ENCODE results near the gene COPS6.

COPS6 gene

DNA sequence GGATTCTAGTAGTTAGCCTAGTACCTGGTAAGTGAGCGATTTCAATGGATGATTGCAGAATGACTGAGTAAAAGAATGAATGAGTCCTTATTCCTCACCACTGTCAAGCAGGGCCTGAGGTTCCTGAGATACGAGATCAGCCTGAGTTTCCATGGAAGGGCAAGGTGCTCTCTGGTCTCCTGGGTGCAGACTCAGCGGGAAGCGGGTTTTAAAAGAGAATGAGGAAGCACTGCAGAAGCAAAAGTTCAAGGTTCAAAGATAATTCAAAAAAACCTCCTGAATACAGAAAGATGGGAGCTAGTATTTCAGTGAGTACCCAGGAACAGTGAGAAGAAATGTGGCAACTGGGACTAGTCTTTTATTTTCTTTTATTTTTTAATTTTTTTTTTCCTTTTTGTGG is 11.6 kb upstream of the COPS6 start:
- H3K27ac ChIP-seq: no peak overlapping the region
- no peak overlapping the region for H3K4me3 ChIP-seq
- TF ChIP-seq, protein P1, sequence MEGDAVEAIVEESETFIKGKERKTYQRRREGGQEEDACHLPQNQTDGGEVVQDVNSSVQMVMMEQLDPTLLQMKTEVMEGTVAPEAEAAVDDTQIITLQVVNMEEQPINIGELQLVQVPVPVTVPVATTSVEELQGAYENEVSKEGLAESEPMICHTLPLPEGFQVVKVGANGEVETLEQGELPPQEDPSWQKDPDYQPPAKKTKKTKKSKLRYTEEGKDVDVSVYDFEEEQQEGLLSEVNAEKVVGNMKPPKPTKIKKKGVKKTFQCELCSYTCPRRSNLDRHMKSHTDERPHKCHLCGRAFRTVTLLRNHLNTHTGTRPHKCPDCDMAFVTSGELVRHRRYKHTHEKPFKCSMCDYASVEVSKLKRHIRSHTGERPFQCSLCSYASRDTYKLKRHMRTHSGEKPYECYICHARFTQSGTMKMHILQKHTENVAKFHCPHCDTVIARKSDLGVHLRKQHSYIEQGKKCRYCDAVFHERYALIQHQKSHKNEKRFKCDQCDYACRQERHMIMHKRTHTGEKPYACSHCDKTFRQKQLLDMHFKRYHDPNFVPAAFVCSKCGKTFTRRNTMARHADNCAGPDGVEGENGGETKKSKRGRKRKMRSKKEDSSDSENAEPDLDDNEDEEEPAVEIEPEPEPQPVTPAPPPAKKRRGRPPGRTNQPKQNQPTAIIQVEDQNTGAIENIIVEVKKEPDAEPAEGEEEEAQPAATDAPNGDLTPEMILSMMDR (IDR thresholded peaks at IDR 0.05): no peak
- DNase-seq (ENCODE audit: low spot score): no peak

DNA sequence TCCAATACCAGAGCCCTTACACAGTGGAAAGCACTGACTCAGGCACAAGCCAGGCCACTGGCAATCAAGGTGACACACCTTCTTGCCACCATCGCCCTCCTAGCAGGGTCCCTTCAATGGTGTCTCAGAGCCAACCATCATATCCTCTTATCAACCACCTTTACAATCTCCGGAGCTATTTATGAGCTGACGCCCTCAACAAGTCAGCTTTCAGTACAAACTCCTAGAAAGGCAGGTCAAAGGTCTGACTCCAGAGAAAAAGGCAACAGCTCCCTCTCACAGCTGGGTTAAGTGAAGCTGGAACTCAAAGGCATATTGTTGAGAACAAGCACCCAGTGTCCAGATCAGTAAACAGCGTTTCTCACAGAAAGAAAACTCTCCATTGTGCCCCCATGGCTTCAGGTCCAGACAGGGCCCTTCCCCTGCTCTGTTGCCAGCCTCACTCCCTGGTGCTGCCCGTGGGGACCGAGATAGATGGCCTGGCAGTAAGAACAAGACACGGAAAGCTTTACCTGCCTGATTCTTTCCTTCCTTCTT is 9.7 kb upstream of the COPS6 start:
- Histone ChIP-seq H3K4me3 (no peak overlapping the region), H3K27ac (no peak overlapping the region)
- TF ChIP-seq, protein P1 (IDR thresholded peaks at IDR 0.05): no peak
- DNase-seq (ENCODE audit: low spot score): no peak

DNA sequence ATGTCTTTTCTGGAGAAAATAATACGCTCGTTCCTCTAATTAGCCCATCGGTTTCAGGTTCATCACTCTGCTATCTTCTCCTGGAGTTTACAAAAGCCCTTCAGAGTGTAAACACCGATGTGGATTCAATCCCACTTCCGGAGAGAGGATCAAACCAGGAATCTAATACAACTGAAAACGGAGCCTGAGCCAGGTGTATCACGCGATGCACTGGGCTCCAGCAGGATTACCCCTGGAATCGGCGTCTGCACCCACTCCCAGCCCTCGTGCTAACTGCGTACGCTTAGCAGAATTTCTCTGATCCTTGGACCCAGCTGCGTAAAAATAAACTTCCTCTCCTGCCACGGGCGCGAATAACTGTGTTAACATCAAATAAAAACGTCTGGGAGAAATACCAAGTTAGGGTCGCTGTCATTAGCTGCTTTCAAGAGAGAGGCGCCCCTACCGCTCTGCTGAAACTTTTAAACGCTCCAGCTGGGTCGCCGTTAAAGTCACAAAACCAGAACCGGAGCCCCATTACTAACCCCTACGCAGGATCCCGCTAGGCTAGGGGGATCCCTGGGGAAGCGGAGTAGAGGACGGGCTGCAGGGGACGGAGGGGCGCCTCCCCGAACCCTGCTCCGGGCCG is 7.7 kb upstream of the COPS6 start:
- DNase-seq (ENCODE audit: low spot score): no peak
- Histone ChIP-seq H3K4me3 (peak overlapping the region; percentile 100), H3K27ac (peak overlapping the region; percentile 68 to 91)
- TF ChIP-seq, protein P1 (IDR thresholded peaks at IDR 0.05): no peak

DNA sequence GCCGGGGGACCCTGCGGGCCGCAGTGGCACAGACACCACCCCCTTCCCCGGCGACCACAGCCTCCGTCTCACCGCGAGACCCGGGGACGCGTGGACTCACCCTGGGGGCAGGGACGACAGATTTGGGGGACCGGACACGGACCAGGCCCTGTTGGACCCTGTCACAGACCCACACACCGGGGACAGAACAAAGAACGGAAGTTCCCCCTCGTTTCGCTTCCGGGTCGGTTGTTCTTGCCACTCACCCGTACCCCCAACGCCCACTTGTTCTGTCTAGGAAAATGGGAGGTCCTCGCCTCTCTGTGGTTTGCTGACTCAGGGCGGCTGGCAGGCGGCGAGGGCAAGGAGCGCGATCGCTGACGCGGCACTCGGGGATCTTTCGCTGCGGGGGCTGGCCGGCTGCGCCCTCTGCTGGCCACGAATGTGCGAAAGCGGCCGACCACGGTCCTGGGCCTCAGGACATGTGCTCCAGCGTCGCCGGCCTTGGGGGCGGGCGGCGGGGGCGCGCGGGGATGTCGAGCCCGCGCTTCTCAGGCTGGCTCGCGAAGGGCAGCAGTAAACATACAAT is 7.2 kb upstream of the COPS6 start, which contains the start of gene ZNF3:
ZNF3 (minus strand) TSS at position 189 of the 568 bp plus-strand sequence. CDS start 4,366 bp downstream, outside the sequence.
- Histone ChIP-seq H3K27ac (peak within 1 kb of the TSS; percentile 68 to 91), H3K4me3 (peak within 1 kb of the TSS; percentile 100)
- TF ChIP-seq, protein P1 (IDR thresholded peaks at IDR 0.05): peak; percentile 80
- peak; percentile 99 for DNase-seq (ENCODE audit: low spot score)

DNA sequence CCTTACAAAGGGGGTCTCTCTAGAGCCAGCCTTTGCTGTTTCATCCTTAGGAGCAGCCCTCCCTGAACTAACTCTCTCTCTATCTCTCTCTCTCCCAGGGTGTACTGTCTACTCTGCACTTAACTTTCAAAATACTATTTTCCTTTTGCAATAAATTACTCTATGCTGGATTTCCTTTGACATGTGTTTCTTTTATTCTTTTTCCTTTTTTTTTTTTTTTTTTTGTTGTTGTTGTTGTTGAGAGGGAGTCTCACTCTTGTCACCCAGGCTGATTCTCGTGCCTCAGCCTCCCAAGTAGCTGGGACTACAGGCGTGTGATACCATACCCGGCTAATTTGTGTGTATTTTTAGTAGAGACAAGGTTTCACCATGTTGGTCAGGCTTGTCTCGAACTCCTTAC is 5.8 kb upstream of the COPS6 start:
- no peak for DNase-seq (ENCODE audit: low spot score)
- peak overlapping the region; percentile 100 for H3K4me3 ChIP-seq
- H3K27ac ChIP-seq: peak overlapping the region in 1 of 2 donors; percentile 42
- TF ChIP-seq, protein P1 (IDR thresholded peaks at IDR 0.05): no peak

DNA sequence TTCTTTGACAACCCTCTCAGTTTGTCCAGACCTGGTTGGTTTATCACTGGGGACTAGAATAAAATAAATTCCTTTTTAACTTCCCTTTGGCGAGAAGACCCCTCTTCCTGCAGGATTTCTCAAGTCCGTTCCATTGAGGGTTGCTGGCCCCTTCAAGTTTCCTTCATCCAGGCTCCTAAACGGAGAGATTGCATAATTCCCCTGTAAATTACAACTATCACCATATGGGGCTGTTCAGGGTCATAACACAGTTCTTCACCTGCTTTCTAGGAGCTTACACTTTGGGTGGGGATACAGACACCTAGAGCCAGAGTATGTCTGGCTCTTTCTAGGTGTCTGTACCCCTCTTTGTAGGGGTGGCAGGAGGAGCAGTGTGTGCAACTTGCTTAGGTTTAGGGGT is 3.3 kb upstream of the COPS6 start:
- no peak overlapping the region for H3K4me3 ChIP-seq
- H3K27ac ChIP-seq: no peak overlapping the region
- TF ChIP-seq, protein P1 (IDR thresholded peaks at IDR 0.05): no peak
- DNase-seq (ENCODE audit: low spot score): no peak

All from coronary artery (tissue), 2 donors.